Measurements from ENCODE around the gene SDK1.

- no peak for TF ChIP-seq TAF1 (conservative IDR thresholded peaks at IDR 0.05)
- no peak for TF ChIP-seq CTCF (IDR thresholded peaks at IDR 0.05; ENCODE audit: low read depth, low read length, missing input control)
- TF ChIP-seq REST (IDR thresholded peaks at IDR 0.05), result no peak
- TF ChIP-seq MAX (IDR thresholded peaks at IDR 0.05), result no peak
- no peak for TF ChIP-seq EGR1 (IDR thresholded peaks at IDR 0.05; ENCODE audit: low read depth in 2 of 2)
- TF ChIP-seq YY1 (IDR thresholded peaks at IDR 0.05), result no peak
- no peak for TF ChIP-seq ATF3 (IDR thresholded peaks at IDR 0.05)
- no peak for TF ChIP-seq HNF4G (IDR thresholded peaks at IDR 0.05)
- TF ChIP-seq SP1 (IDR thresholded peaks at IDR 0.05), result no peak
- TF ChIP-seq ZBTB33 (IDR thresholded peaks at IDR 0.05), result no peak
- no peak for TF ChIP-seq RAD21 (IDR thresholded peaks at IDR 0.05)
- no peak for TF ChIP-seq HNF4A (conservative IDR thresholded peaks at IDR 0.05)
- no peak for TF ChIP-seq RXRA (IDR thresholded peaks at IDR 0.05)
Observed at GRCh38 chr7:4272141-4272540, 971.1 kb downstream of the SDK1 start.

All from liver (tissue), 3 donors.